WI38 (cell line): ENCODE results near the gene CACNA2D3.

Source experiments
- H3K4me3 ChIP-seq: 2 replicates; pipeline ENCODE4 v1.5.1; 2011; ENCODE audit warnings: low read depth, mild to moderate bottlenecking, control low read depth, low read length
- TF ChIP-seq, protein P1 (sequence below): IDR thresholded peaks from 2 replicates; pipeline ENCODE4 v1.5.1; 2012; ENCODE audit warnings: low read depth, mild to moderate bottlenecking, control low read depth, low read length

Gene CACNA2D3

DNA sequence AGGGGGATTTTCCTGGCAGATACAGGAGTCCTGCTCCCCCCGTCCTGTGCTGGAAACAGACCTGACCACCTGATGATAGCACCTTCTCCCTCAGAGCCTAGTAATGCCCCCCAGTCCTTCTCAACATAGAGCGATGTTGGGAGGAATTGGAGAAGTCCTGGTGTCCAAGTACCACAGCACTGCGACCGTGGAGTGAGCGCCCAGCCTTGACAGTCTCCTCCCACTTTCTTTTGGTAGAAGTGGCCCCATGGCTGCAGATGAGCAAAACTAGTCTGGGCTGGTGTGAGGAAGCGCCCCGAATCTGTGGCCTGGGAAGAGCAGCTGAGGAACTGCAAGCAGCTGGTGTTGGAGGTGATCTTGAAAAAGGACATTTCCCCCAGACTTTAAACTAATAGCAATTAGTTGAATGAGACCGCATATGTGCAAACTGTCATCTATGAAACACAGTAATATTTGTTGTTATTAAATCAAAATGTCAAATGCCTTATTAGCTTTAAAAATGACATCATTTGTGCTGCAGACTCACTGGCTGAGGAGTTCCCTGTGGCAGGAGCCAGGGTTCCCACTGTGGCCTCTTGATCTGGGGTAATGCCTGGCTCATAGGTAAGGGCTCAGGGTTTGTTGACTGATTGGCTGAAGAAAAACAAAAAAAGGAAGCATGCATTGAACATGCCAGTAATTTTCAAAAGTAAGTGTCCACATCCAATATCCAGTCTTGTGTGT is 121.8 kb downstream of the CACNA2D3 start:
- TF ChIP-seq, protein P1, sequence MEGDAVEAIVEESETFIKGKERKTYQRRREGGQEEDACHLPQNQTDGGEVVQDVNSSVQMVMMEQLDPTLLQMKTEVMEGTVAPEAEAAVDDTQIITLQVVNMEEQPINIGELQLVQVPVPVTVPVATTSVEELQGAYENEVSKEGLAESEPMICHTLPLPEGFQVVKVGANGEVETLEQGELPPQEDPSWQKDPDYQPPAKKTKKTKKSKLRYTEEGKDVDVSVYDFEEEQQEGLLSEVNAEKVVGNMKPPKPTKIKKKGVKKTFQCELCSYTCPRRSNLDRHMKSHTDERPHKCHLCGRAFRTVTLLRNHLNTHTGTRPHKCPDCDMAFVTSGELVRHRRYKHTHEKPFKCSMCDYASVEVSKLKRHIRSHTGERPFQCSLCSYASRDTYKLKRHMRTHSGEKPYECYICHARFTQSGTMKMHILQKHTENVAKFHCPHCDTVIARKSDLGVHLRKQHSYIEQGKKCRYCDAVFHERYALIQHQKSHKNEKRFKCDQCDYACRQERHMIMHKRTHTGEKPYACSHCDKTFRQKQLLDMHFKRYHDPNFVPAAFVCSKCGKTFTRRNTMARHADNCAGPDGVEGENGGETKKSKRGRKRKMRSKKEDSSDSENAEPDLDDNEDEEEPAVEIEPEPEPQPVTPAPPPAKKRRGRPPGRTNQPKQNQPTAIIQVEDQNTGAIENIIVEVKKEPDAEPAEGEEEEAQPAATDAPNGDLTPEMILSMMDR = no peak
- H3K4me3 ChIP-seq = no peak overlapping the region

DNA sequence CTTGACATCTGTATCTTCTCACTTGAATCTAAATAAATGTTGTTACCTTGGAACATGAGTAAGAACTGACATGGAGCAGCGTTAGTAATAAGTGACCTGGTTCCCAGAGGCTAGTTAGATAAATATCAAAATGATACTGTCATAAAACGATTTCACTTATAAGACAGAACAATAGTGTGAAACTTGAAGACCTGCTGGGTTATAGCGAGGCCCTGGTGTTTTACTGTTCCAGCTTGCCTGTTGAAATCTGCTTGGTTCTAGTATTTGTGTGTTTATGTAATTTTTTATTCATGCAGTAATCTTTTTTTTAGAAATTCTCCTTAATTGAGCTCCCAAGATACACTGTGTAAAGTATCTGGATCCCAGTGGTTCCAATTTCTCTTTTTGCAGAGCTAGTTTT is 129.4 kb downstream of the CACNA2D3 start:
- no peak overlapping the region for H3K4me3 ChIP-seq
- TF ChIP-seq, protein P1 = no peak

DNA sequence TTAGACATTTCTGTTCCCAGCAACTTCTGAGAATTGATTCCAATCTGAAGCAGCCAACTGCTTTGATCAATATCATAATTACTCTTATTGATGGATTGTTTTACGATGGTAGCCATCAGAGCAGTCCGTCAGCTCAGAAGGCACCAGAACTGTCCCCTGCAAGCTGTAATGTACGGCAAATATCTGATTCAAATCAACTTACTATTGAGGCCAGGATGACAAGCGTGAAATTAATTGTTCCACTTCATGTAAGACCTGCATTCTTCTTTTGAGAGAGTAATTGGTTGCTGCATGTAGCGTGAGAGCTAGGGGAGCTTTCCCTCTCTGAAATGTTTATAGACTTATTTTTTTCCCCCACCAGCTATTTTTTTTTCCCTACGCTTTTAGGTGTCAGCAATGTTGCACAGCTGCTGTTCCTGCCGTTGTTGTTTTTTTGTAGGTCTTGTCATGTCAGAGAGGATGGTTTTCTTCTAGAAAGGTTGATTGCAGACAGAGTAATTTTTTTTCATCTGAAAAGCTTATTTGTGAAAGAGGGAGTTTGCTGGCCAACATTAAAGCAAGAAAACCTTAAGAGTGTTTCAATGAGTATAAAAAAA is 134.9 kb downstream of the CACNA2D3 start:
- TF ChIP-seq, protein P1 = no peak
- no peak overlapping the region for H3K4me3 ChIP-seq

DNA sequence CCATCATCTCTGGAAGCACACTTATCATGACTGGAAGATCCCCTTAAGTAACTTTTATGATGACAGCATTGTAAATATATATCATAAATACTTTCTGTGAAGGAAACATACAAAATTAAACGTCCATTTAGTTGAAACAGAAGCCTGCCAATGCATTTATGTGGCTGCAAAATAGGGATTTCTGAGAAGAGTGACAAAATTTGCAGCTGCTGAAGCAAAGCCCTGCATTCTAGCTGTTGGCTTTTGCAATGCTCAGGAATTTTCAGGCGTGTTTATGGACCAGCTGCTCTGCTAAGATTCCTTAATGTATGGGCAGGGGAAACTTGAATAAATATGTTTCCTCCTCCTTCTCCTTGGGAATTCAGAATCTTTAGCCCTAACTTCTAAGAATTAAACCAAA is 137.3 kb downstream of the CACNA2D3 start:
- H3K4me3 ChIP-seq = no peak overlapping the region
- TF ChIP-seq, protein P1 = no peak

DNA sequence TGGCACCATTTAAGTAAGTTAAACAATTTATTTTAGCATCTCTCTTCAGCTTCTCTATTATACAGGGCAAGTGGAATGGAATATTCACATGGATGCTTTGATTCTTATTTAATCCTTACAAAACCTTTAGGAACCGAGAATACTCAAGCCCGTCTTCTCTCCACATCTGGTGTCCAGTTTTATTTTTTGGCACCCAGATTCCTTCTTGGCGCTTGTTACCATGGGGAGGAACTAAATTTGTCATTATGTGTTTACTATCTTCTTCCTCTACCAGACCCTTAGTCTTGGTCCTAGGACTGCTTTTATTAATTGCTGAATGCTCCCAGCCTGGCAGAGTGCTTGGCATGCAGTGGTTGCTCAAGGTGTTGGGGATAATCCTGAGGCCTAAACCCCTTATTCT is 138.8 kb downstream of the CACNA2D3 start:
- TF ChIP-seq, protein P1 = no peak
- H3K4me3 ChIP-seq = no peak overlapping the region

DNA sequence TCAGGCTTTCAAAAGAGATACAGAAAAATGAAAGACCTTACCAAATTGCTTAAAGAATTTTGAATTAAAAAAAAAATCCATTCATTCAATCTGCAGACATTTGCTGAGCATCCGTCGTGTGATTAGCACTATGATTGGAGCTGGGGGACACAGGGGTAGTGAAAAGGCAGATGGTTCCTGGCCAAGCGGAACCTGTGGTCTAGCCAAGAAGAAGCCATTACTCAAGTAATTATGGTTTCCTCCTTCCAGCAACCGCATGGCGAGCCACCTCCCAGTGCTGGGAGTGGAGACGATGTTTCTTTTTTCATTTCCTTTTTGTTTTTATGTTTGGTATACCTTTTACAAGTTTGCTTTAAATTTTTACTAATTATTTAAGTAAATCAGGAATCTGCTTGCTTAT is 140.2 kb downstream of the CACNA2D3 start:
- TF ChIP-seq, protein P1 = no peak
- H3K4me3 ChIP-seq = no peak overlapping the region

DNA sequence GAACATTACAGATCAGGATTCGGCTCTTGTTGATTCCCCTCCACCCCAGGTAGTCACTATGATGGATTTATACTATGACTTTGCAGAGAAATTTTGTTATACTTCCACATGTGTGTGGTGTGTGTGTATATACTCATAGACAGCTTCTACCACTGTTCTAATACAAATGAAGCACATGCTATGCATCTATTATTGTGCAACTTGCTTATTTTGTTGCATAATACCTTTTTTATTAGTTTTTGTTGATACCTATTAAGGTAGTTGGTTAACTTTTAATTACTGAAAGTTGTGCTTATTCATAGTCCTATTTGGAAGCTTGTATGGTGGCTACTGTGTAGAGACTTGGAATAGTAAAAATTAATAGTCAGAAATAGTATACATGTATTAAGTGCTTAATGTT is 140.6 kb downstream of the CACNA2D3 start:
- H3K4me3 ChIP-seq = no peak overlapping the region
- TF ChIP-seq, protein P1 = no peak
